Right atrium auricular region (tissue), 2 donors: ENCODE data around the gene INPP4B. TPM values are rescaled to one million over a fixed set of nuclear protein-coding genes. Genes with fewer than 3 reads are reported as not detected.

Experiments
- DNase-seq: peaks from one replicate; pipeline ENCODE4 v3.0.0-alpha.2; 2019; ENCODE audit warnings: low spot score
- H3K27ac ChIP-seq, 2 donors: fragments of 200-600 bp; sonication (generic); 1 replicate in 1 of 2; 2 replicates in 1 of 2; pipeline ENCODE4 v1.5.1; 2016 to 2019
- H3K27me3 ChIP-seq, 2 donors: fragments of 200-600 bp; sonication (generic); one replicate each; pipeline versions ENCODE4 v1.5.1 to v1.6.0; 2017 to 2019
- H3K36me3 ChIP-seq: fragments of 200-600 bp; sonication (generic); one replicate; pipeline ENCODE4 v1.5.1; 2016
- H3K4me1 ChIP-seq, 2 donors: fragments of 200-600 bp; sonication (generic); one replicate each; pipeline versions ENCODE4 v1.5.1 to v1.6.0; 2017 to 2019
- H3K4me3 ChIP-seq, 2 donors: fragments of 200-600 bp; sonication (generic); 1 replicate in 1 of 2; 2 replicates in 1 of 2; pipeline ENCODE4 v1.5.1; 2017 to 2019; ENCODE audit warnings: mild to moderate bottlenecking in 1 of 2, moderate library complexity in 1 of 2
- H3K9me3 ChIP-seq, 2 donors: fragments of 200-600 bp; sonication (generic); one replicate each; pipeline ENCODE4 v1.5.1; 2019
- CTCF ChIP-seq, 2 donors: fragments of 200-600 bp; sonication (generic); IDR thresholded peaks; one replicate each; pipeline ENCODE4 v1.5.1; 2019; ENCODE audit warnings: antibody characterized with exemption in 2 of 2
- total RNA-seq, 2 donors: library from RNA; depleted of rRNA; stranded (reverse); fragments of >200 nt; gene quantifications; one replicate each; pipeline ENCODE4 v1.1.0, GENCODE V29; 2016

INPP4B gene
- total RNA-seq, 2 donors from 2014 or later, result 14.8 to 15.3 TPM

- Histone ChIP-seq H3K4me1 (peaks cover 0 to 60% of the 10 kb centered on the region in 2 donors), H3K4me3 (no peak overlapping the region), H3K27ac (peak overlapping the region in 1 of 2 donors; percentile 39), H3K9me3 (no peaks in the 10 kb centered on the region), H3K36me3 (no peaks in the 10 kb centered on the region), H3K27me3 (no peaks in the 10 kb centered on the region)
- no peak for TF ChIP-seq CTCF (IDR thresholded peaks at IDR 0.05)
- DNase-seq, result no peak
Observed at GRCh38 chr4:142351958-142352357, 494.1 kb downstream of the INPP4B start.

GRCh38 chr4:142350871-142351270 lies 495.2 kb downstream of the INPP4B start:
- Histone ChIP-seq H3K4me3 (no peak overlapping the region), H3K27ac (no peak overlapping the region), H3K4me1 (peaks cover 0 to 63% of the 10 kb centered on the region in 2 donors), H3K27me3 (no peaks in the 10 kb centered on the region), H3K36me3 (no peaks in the 10 kb centered on the region), H3K9me3 (no peaks in the 10 kb centered on the region)
- DNase-seq, result no peak
- no peak for TF ChIP-seq CTCF (IDR thresholded peaks at IDR 0.05)

GRCh38 chr4:142348613-142349021 lies 497.5 kb downstream of the INPP4B start:
- no peaks in the 10 kb centered on the region for H3K36me3 ChIP-seq
- H3K4me1 ChIP-seq, result peaks cover 0 to 49% of the 10 kb centered on the region in 2 donors
- no peak for DNase-seq
- H3K4me3 ChIP-seq, result no peak overlapping the region
- no peak for TF ChIP-seq CTCF (IDR thresholded peaks at IDR 0.05)
- H3K9me3 ChIP-seq, result no peaks in the 10 kb centered on the region
- H3K27ac ChIP-seq, result peak overlapping the region in 1 of 2 donors; percentile 59
- H3K27me3 ChIP-seq, result no peaks in the 10 kb centered on the region

- H3K9me3 ChIP-seq, result no peaks in the 10 kb centered on the region
- H3K27me3 ChIP-seq, result no peaks in the 10 kb centered on the region
- no peaks in the 10 kb centered on the region for H3K36me3 ChIP-seq
- no peak for TF ChIP-seq CTCF (IDR thresholded peaks at IDR 0.05)
- no peak for DNase-seq
- peaks cover 0 to 42% of the 10 kb centered on the region in 2 donors for H3K4me1 ChIP-seq
- peak overlapping the region in 1 of 2 donors; percentile 10 for H3K27ac ChIP-seq
- H3K4me3 ChIP-seq, result no peak overlapping the region
Observed at GRCh38 chr4:142347241-142347640, 498.9 kb downstream of the INPP4B start.

GRCh38 chr4:142345924-142346323 lies 500.2 kb downstream of the INPP4B start:
- H3K4me1 ChIP-seq, result peaks cover 0 to 30% of the 10 kb centered on the region in 2 donors
- no peaks in the 10 kb centered on the region for H3K27me3 ChIP-seq
- no peak for DNase-seq
- no peak overlapping the region for H3K4me3 ChIP-seq
- no peak overlapping the region for H3K27ac ChIP-seq
- TF ChIP-seq CTCF (IDR thresholded peaks at IDR 0.05), result no peak
- H3K36me3 ChIP-seq, result no peaks in the 10 kb centered on the region
- no peaks in the 10 kb centered on the region for H3K9me3 ChIP-seq

GRCh38 chr4:142341268-142341667 lies 504.8 kb downstream of the INPP4B start:
- peaks cover 0 to 3% of the 10 kb centered on the region in 2 donors for H3K9me3 ChIP-seq
- no peak for TF ChIP-seq CTCF (IDR thresholded peaks at IDR 0.05)

More at GRCh38 chr4:142341268-142341667, 504.8 kb downstream of the INPP4B start:
- no peak for DNase-seq
- Histone ChIP-seq H3K4me3 (no peak overlapping the region), H3K36me3 (no peaks in the 10 kb centered on the region), H3K27me3 (no peaks in the 10 kb centered on the region), H3K27ac (no peak overlapping the region), H3K4me1 (no peaks in the 10 kb centered on the region)
